Suprapubic skin (tissue), 3 donors: Measurements from ENCODE around the gene CAMKK1.

Experiments used
- EP300 ChIP-seq: sonication (generic); formaldehyde crosslinking; IDR thresholded peaks from one replicate; pipeline ENCODE4 v1.6.1; 2017; ENCODE audit warnings: antibody characterized with exemption
- POLR2A ChIP-seq, 2 donors: fragments of 450-650 bp; IDR thresholded peaks; one replicate each; pipeline ENCODE4 v1.6.1; 2017; ENCODE audit warnings: antibody characterized with exemption in 2 of 2, mild to moderate bottlenecking in 2 of 2, moderate library complexity in 2 of 2
- TF ChIP-seq, protein P1 (sequence below), 2 donors: fragments of 200-600 bp in 1 of 2; fragments of 450-650 bp in 1 of 2; sonication (generic) in 1 of 2; IDR thresholded peaks; one replicate each; pipeline ENCODE4 v1.5.1; 2016 to 2019; ENCODE audit warnings: antibody characterized with exemption in 2 of 2, mild to moderate bottlenecking in 1 of 2, moderate library complexity in 1 of 2

DNA sequence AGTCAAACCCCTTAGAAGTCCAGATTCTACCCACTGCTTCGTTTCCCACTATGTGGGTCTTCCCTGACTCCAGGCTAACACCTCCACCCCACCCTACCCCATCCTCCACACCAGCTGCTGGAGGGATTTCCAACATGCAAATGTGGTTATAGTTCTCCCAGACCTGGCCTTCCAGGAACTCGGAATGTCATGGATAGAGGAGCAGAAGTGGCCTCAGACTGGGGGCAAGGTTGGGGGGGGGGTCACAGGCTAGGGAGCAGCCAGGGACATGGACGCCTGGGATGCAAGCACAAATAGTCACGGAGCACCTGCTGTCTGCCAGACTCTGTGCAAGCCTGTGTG lies 2.0 kb downstream of the CAMKK1 start:
- TF ChIP-seq, protein P1, sequence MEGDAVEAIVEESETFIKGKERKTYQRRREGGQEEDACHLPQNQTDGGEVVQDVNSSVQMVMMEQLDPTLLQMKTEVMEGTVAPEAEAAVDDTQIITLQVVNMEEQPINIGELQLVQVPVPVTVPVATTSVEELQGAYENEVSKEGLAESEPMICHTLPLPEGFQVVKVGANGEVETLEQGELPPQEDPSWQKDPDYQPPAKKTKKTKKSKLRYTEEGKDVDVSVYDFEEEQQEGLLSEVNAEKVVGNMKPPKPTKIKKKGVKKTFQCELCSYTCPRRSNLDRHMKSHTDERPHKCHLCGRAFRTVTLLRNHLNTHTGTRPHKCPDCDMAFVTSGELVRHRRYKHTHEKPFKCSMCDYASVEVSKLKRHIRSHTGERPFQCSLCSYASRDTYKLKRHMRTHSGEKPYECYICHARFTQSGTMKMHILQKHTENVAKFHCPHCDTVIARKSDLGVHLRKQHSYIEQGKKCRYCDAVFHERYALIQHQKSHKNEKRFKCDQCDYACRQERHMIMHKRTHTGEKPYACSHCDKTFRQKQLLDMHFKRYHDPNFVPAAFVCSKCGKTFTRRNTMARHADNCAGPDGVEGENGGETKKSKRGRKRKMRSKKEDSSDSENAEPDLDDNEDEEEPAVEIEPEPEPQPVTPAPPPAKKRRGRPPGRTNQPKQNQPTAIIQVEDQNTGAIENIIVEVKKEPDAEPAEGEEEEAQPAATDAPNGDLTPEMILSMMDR (IDR thresholded peaks at IDR 0.05), result no peak
- TF ChIP-seq POLR2A (IDR thresholded peaks at IDR 0.05), result no peak
- no peak for TF ChIP-seq EP300
